Activated T-helper 2 cell treated with anti-CD3 and anti-CD28 coated beads, Interferon-gamma antibody, Interleukin-2, Interleukin-4, amounts not matched to agents 10 μg/mL and 5 μg/mL and 100 μg/mL, durations not matched to agents 14 hours and 24 hours and 36 hours (primary cell): Measurements from ENCODE around the gene KCTD18. TPM values are rescaled to one million over a fixed set of nuclear protein-coding genes. Genes with fewer than 3 reads are reported as not detected.

Experiments
- DNase-seq: peaks from one replicate; pipeline ENCODE4 v3.0.0; 2021; ENCODE audit warnings: low spot score
- H3K27ac Mint-ChIP-seq: one replicate; pipeline ENCODE4 v1.8.0; 2021; ENCODE audit warnings: mixed read lengths
- H3K27me3 Mint-ChIP-seq: one replicate; pipeline ENCODE4 v1.8.0; 2021; ENCODE audit warnings: low read depth, mixed read lengths
- H3K36me3 Mint-ChIP-seq: one replicate; pipeline ENCODE4 v1.8.0; 2021; ENCODE audit warnings: low read depth, mixed read lengths
- H3K4me1 Mint-ChIP-seq: one replicate; pipeline ENCODE4 v1.8.0; 2021; ENCODE audit warnings: low read depth, mixed read lengths
- H3K4me3 Mint-ChIP-seq: one replicate; pipeline ENCODE4 v1.8.0; 2021; ENCODE audit warnings: low read depth, mild to moderate bottlenecking, moderate library complexity, mixed read lengths
- H3K9me3 Mint-ChIP-seq: one replicate; pipeline ENCODE4 v1.8.0; 2021; ENCODE audit warnings: mixed read lengths
- intact Hi-C: fragments of 100-400 bp; cut with micrococcal nuclease; formaldehyde crosslinking; loops from one replicate; pipeline ENCODE4 v1.15.1; 2023
- total RNA-seq: library from RNA; stranded (reverse); gene quantifications from 2 replicates; pipeline ENCODE4 v1.2.3, GENCODE V29; 2022

The KCTD18 gene
- total RNA-seq, result 12.3 and 14.1 TPM in 2 replicates

DNA sequence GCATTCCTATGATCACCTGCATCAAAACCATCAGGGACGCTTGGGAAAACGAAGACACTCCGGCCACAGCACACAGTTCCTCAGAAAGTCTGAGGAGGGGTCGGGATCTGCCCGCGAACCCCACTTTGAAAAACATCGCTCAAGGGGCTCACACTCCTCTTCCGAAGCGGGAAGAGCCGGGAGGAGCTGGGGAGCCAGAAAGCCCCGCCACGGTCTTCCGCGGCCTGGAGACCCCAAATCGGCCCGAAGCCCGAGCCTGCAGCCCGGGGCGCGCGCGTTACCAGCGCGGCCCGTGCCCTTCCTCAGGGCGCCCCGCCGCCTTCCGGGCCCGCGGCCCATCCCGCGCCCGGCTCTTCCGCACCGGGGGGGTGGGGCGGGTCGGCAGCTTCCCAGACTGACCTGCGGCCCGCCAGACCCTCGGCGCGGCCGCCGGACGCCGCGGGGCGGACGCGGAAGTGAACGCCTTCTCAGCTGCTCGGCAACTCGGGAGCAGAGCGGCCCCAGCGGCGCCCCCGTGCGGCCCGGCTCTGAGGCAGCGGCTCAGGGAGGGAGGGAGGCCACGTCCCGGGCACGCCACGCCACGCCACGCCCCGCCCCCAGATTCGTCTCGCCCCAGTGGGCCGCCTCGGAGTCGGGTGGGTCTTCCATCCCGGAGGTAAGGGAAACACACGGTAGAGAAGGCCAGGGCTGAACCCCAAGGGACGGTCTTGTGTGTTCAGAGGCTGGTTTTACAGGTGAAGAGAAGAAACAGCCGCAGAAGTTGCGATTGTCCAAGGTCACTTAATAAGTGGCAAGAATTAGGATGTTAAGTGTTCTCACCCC, at the start of gene KCTD18:
TSS of gene KCTD18 (minus strand) at position 457 of the 822 bp plus-strand sequence. CDS start 3,052 bp downstream, outside the sequence.
- peak within 1 kb of the TSS; percentile 91 for H3K4me3 Mint-ChIP-seq
- H3K4me1 Mint-ChIP-seq, result peaks cover 11% of the 10 kb centered on the region
- no peaks in the 10 kb centered on the region for H3K9me3 Mint-ChIP-seq
- H3K36me3 Mint-ChIP-seq, result peaks cover 15% of the 10 kb centered on the region
- peak; percentile 87 for DNase-seq
- intact Hi-C loops, result loop anchor here (1.0 to 5.0 kb wide), 2 partner anchors 16 to 192 kb away; partner anchors contain the start of gene SGO2
- peak within 1 kb of the TSS; percentile 77 for H3K27ac Mint-ChIP-seq
- no peaks in the 10 kb centered on the region for H3K27me3 Mint-ChIP-seq

DNA sequence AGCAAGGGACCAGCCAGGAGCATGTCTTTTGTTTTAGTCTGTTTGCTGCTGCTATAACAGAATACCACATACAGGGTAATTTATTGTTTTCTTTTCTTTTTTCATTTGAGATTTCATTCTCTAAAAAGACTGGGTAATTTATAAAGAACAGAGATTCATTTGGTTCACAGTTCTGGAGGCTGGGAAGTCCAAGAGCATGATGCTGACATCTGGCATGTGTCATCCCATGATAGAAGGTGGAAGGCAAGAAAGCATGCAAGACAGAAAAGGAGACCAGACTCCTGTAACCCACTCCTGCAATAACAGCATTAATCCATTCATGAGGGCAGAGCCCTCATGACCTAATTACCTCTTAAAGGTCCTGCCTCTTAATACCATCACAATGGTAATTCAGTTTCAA, 30.9 kb upstream of the KCTD18 start:
- no peak for DNase-seq
- Mint-ChIP-seq H3K4me1 (peaks cover 2% of the 10 kb centered on the region), H3K27ac (no peak overlapping the region), H3K27me3 (no peaks in the 10 kb centered on the region), H3K36me3 (peaks cover 60% of the 10 kb centered on the region), H3K4me3 (no peak overlapping the region), H3K9me3 (peaks cover 30% of the 10 kb centered on the region)
- intact Hi-C loops, result no loop called here

DNA sequence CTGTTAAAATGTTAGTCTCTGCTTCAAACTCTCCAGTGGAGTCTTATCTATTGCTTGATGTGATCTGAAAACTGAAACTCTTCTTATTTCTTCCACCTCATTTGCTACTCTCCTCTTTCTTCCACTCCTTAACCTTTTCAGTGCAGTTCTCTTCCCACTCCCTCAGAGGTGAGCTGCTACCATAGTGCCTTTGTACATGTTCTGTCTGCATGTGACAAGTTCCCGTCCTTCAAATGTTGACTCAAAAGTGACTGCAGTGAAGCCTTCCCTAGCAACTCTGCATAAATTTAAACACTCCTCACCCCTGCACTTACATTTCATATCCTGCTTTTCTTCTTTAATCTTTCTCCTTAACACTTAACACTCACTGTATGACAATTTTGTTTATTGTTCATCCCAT, 28.3 kb upstream of the KCTD18 start:
- Mint-ChIP-seq H3K36me3 (peaks cover 43% of the 10 kb centered on the region), H3K27ac (no peak overlapping the region), H3K27me3 (no peaks in the 10 kb centered on the region), H3K4me1 (peaks cover 2% of the 10 kb centered on the region), H3K4me3 (no peak overlapping the region), H3K9me3 (peaks cover 22% of the 10 kb centered on the region)
- no peak for DNase-seq
- intact Hi-C loops, result no loop called here

DNA sequence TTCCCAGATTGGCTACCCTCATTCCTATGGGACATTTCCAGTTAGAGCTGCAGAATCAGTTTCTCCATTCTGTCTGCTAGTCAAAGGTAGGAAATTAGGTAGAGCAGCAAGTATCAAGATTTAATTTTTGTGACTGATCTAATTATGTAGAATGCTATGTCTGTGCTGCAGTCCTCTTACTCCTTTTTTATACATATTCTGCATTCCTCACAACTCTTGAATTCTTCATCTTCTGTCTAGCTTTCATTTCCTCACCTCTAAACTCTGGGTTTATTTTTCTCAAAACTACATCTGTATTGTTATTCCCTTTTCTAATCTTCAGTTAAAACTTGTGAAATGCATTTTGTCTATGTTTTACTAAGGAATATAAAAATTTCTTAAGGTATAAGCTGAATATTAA, 24.7 kb upstream of the KCTD18 start:
- intact Hi-C loops, result no loop called here
- peaks cover 2% of the 10 kb centered on the region for H3K9me3 Mint-ChIP-seq

DNA sequence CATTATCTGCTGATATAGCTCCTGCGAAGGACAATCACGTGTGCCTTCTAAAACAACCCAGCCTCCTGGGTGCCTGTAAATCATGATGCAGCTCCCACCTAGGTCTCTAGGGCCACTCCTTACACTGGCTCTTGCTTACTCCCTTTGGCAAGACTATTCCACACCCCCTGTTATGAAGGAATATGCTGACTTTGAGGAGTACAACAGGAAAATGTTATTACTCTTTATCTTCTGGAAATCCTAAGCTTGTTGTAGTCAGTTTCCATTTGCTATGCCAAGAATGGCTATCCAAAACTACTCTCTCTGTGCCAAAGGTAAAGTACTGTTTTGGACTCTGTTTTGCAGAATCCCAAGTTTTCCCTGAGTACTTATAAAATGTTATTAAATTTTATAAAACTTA, 23.9 kb upstream of the KCTD18 start:
- DNase-seq, result no peak
- Mint-ChIP-seq H3K27me3 (no peaks in the 10 kb centered on the region), H3K27ac (no peak overlapping the region), H3K4me1 (peaks cover 7% of the 10 kb centered on the region), H3K9me3 (no peaks in the 10 kb centered on the region), H3K36me3 (peaks cover 16% of the 10 kb centered on the region), H3K4me3 (no peak overlapping the region)
- intact Hi-C loops, result no loop called here

More for the DNA sequence above, 24.7 kb upstream of the KCTD18 start:
- Mint-ChIP-seq H3K36me3 (peaks cover 14% of the 10 kb centered on the region), H3K27me3 (no peaks in the 10 kb centered on the region), H3K4me1 (peaks cover 2% of the 10 kb centered on the region), H3K27ac (no peak overlapping the region), H3K4me3 (no peak overlapping the region)
- DNase-seq, result no peak

DNA sequence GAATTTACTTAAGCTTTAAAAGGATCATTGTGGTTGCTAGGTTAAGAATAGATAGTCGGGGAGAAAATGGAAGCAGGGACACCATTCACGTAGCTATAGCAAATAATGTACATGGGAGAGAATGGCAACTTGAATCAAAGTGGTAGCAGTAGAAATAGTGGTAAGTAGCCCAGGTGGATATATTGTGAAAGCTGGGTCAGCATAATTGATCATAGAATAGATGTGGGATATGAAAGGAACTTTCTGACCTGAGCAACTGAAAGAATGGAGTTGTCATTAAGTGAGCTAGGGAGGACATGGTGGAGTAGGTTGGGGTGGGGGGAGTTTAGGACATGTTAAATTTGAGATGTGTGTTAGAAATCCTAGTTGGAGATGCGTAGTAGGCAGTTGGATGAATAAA, 18.4 kb upstream of the KCTD18 start:
- H3K27me3 Mint-ChIP-seq, result no peaks in the 10 kb centered on the region
- no peaks in the 10 kb centered on the region for H3K9me3 Mint-ChIP-seq
- peaks cover 18% of the 10 kb centered on the region for H3K36me3 Mint-ChIP-seq
- DNase-seq, result no peak
- intact Hi-C loops, result loop anchor here (5.0 kb wide), 2 partner anchors 221 to 284 kb away; partner anchors contain the start of genes BZW1 and SPATS2L
- no peak overlapping the region for H3K27ac Mint-ChIP-seq
- H3K4me3 Mint-ChIP-seq, result peak overlapping the region; percentile 98
- peaks cover 28% of the 10 kb centered on the region for H3K4me1 Mint-ChIP-seq

DNA sequence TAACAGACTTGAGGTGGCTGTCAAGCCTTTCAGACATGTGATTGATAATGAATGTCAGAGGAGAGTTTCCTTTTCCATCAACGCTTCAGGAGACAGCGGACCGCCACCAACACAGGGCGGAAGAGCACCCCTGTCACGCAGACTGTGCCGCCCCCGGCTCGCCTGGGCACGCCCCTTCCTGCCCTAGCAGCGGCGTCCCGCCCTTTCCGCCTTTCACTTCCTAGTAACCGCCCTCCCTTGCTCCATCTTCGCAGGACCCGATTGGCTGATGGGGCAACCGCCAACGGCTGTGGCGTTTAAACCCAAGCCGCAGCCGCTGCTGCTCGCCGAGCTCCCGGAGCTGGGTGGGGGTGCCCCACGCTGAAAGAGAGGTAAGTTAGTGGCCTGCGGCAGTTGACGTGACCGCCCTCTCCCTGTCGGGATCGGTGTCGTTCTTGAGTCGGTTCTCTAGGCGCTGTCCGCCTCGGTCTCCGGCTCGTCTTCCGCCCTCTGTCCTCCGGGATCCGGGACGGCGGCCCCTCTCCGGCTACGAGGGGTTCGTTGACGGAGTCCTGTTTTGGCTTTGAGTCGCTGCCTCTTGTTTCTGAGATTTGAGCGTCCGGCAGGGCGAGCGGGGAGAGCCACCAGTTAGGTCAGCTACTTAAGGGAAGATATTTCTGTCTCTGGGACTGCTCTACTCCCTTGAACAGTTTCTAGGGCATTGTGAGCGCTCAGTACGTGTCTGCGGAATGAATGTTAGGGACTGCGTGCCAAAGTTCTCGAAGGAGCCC, 16.2 kb upstream of the KCTD18 start, which contains the start of gene SGO2:
TSS of gene SGO2 (plus strand) at position 326 of the 770 bp plus-strand sequence. CDS start 6,769 bp downstream, outside the sequence.
- peaks cover 30% of the 10 kb centered on the region for H3K4me1 Mint-ChIP-seq
- peak within 1 kb of the TSS; percentile 94 for H3K27ac Mint-ChIP-seq

DNA sequence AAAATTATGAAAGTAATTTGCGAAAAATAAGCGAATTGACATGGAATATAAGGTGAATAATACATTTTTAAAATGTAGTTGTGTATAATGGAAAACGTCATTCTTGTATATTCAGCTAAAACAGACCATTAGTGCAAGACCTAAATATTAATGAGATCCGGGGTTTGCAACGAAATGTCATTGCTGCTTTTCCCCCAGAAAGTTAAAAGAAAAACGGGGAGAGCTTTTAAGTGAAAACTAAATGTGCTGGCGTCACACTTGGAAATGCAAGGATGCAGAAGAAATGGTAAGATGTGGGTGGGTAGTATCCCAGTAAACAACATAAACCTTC, 15.6 kb upstream of the KCTD18 start:
- peak overlapping the region; percentile 98 for H3K4me3 Mint-ChIP-seq
- no peak for DNase-seq
- peaks cover 30% of the 10 kb centered on the region for H3K4me1 Mint-ChIP-seq
- no peaks in the 10 kb centered on the region for H3K27me3 Mint-ChIP-seq
- intact Hi-C loops, result loop anchor here (5.0 kb wide), 2 partner anchors 218 to 287 kb away; partner anchors contain the start of genes BZW1 and SPATS2L
- H3K9me3 Mint-ChIP-seq, result no peaks in the 10 kb centered on the region
- peaks cover 15% of the 10 kb centered on the region for H3K36me3 Mint-ChIP-seq
- H3K27ac Mint-ChIP-seq, result peak overlapping the region; percentile 94

More for the DNA sequence above, 16.2 kb upstream of the KCTD18 start, which contains the start of gene SGO2:
- intact Hi-C loops, result loop anchor here (1.0 to 5.0 kb wide), 5 partner anchors 16 to 363 kb away; partner anchors contain the start of genes BZW1, KCTD18, NIF3L1 and PPIL3
- peak; percentile 96 for DNase-seq
- Mint-ChIP-seq H3K27me3 (no peaks in the 10 kb centered on the region), H3K36me3 (peaks cover 15% of the 10 kb centered on the region), H3K4me3 (peak within 1 kb of the TSS; percentile 98), H3K9me3 (no peaks in the 10 kb centered on the region)

DNA sequence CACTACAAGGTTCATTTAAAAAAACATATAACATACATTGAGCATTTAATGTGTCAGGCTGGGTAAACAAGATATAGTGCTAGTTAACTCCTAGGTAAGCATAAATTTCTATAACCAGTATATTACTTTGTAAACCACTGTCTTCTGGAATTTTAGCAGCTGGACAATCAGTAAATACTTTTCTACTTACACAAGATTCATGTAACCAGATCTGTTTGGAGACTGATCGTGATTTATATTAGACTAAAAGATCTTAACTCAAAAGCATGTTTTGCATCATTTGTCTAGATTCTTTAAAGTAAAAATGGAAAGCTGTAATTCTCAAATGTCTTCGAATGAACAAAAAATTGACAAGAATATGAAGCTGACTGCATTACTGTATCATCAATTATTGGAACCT, 15.2 kb upstream of the KCTD18 start:
- Mint-ChIP-seq H3K4me1 (peaks cover 30% of the 10 kb centered on the region), H3K4me3 (no peak overlapping the region), H3K27ac (no peak overlapping the region), H3K36me3 (peaks cover 15% of the 10 kb centered on the region), H3K27me3 (no peaks in the 10 kb centered on the region), H3K9me3 (no peaks in the 10 kb centered on the region)
- intact Hi-C loops, result loop anchor here (5.0 kb wide), 2 partner anchors 218 to 287 kb away; partner anchors contain the start of genes BZW1 and SPATS2L
- DNase-seq, result no peak

DNA sequence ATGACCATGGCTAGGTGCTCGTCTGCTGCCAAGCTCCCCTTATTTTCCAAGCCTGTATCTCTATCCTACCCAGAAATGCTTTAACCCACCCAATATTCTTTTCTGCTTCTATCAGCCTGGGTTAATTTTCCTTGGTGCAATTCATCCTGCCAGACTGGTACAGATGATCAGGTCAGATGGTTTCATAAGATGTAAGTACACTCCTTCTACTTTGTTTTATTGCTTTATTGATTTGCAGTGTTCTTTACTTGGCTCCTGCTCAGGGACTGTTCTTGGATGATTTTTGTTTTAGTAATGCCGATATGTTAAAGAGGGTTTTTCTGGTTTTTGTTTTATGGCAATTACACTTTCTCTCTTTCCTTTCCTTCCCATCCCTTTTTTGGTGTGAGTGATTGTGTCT, 13.7 kb upstream of the KCTD18 start:
- Mint-ChIP-seq H3K4me1 (peaks cover 25% of the 10 kb centered on the region), H3K36me3 (peaks cover 8% of the 10 kb centered on the region), H3K27me3 (no peaks in the 10 kb centered on the region), H3K9me3 (no peaks in the 10 kb centered on the region), H3K4me3 (no peak overlapping the region), H3K27ac (no peak overlapping the region)
- intact Hi-C loops, result no loop called here
- no peak for DNase-seq

DNA sequence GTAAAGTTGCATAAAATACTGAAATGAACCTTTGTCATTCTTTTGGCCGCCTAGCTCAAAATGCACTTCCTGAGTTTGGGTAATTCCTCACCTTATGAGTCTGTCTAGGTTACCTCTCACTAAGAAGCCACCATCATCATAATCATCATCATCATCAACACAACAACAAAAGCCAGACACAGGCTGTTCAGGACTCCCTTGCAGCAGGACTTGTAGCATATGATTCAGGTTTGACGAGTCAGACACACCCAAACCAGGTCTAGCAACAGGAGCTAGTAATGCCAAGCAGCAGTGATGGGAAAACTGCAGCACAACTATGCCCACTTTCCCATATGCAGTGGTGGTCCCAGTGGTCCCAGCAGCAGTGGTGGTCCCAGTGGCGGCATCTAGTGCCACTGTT, 13.3 kb upstream of the KCTD18 start:
- Mint-ChIP-seq H3K9me3 (peaks cover under 1% of the 10 kb centered on the region), H3K27me3 (no peaks in the 10 kb centered on the region), H3K4me1 (peaks cover 20% of the 10 kb centered on the region), H3K4me3 (no peak overlapping the region), H3K36me3 (peaks cover 5% of the 10 kb centered on the region), H3K27ac (no peak overlapping the region)
- intact Hi-C loops, result no loop called here
- DNase-seq, result no peak

DNA sequence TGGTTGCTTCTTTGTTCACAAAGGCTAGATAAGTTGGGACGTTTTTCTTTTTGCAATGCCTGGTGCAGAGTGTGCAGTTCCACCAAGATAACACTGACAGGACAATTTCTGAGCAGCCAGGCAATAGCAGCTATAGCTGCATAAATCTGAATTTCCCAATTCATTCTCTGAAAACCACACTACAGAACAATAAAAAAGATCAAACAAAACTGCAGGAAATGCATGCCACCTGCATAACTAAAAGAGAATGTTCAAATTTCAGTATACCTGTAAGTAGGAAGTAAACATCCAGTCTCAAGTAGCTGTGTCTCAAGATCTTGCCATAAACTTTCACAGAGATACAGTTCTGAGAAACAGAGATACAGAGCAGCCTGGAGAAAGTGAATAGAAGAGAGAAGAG, 5.3 kb upstream of the KCTD18 start:
- H3K4me1 Mint-ChIP-seq, result peaks cover 9% of the 10 kb centered on the region
- intact Hi-C loops, result no loop called here
- no peak for DNase-seq
- peaks cover 3% of the 10 kb centered on the region for H3K36me3 Mint-ChIP-seq
- no peak overlapping the region for H3K4me3 Mint-ChIP-seq
- peaks cover 17% of the 10 kb centered on the region for H3K9me3 Mint-ChIP-seq
- H3K27ac Mint-ChIP-seq, result no peak overlapping the region
- peaks cover 5% of the 10 kb centered on the region for H3K27me3 Mint-ChIP-seq
